Germinal center (tissue), 1 donor: ENCODE measurements around the gene CCDC157.
"Not testable (repeated sequence)": the region's sequence is repeated elsewhere in the genome, so short reads cannot be mapped to it uniquely, and the experiment has no call there.

Experiments
- DNase-seq: peaks from one replicate; pipeline ENCODE4 v3.0.0; 2012; ENCODE audit warnings: mixed read lengths, low spot score

The CCDC157 gene

DNA sequence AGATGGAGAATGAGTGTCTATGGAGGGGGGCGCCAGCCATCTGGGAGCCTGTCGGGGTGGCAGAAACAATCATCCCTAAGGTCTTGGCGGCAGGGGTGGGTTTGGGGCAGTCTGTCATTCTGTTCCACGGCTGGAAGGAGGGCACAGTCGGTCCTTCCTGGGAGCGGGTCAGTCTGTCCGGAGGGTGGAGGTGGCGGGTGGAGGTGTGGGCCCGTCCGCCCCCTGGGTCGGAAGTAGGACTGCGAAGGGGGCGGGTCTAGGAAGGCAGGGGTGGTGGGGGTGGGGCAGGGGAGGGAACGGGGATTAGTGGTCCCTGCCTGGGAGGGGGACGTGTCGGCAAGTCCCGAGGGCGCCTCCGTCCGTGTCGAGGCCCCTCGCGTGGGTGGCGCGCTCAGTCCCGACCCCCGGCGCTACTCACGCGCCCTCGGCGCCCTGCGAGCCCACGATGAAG, 30.5 kb upstream of the CCDC157 start:
- peak; percentile 53 for DNase-seq

DNA sequence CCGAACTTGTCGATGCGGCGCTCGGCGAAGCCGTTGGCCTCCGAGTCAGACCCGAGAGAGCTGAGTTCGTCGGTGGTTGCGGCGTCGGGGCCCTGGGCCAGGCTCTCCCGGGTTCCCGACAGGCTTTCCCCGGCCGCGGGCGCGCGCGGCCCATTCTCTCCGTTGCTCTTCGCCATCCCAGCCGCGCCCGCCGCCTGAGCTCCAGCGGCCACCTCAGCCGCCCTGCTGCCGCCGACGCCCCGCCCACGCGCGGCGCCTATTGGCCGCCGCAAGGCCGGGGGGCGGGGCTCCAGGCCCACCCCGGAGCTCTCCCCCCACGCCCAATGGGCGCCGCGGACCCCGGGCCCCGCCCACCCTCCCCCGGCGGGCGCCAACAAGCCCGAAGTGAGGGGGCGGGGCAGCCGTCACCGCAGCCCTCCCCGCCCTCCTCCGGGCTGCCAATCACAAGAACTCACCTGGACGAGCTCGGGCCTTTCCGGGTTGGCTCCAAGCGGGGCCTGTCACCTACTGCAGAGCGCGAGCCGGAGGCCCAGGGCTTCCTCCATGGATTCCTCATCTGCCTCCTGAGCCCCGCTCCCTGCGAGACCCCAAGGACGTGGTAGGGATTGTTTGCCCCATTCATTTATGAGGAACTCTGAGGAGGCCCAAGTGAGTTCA, 30.0 kb upstream of the CCDC157 start, which contains the start of gene TBC1D10A:
Gene TBC1D10A, minus strand, starts transcription at position 236 of the 657 bp plus-strand sequence. Its CDS starts 60 bp downstream, at position 176.
- DNase-seq: peak; percentile 100

DNA sequence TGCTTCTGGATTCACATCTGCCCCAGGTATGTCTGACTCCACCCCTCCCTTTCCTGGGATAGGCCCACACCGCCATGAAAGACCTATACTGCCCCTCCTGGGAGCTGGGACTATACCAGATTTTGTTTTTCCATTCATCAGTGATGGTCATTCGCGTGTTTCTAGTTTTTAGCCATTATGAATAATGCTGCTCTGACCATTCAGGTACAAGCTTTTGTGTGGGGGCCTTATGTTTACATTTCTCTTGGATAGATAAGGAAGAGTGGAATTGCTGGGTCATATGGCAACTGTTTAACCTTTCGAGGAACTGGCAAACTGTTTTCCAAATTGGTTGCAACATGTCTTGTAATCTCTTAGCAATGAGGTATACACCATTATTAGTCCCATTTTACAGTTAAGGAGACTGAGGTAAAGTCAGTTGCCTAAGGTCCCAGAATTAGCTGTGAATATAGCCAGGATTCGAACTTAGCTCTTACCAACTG, 28.9 kb upstream of the CCDC157 start:
- DNase-seq: no peak

DNA sequence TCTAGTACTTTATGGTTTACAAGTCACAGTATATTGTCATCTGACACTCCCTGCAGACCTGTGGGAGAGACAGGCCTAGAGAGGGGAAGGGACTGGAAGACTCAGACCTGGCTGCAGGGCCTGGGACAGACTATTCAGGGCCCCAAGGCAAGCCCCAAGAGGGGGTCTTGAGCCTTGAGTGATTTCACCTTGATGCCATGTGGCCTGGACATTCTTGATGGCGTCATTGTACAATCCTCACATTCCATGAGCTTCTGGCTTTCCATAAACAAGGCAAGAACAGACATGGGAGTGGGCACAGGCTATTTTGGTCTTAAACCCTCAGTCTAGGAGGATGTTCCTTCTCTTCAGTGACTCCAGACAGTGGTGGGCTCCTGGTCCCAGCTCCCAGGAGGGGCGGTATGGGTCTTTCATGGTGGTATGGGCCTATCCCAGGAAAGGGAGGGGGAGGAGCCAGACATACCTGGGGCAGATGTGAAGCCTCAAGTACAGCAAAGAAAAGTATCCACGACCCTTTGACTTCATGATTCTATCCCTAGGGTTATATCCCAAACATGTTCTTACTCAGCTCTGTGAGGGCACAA, 28.2 kb upstream of the CCDC157 start:
- no peak for DNase-seq

DNA sequence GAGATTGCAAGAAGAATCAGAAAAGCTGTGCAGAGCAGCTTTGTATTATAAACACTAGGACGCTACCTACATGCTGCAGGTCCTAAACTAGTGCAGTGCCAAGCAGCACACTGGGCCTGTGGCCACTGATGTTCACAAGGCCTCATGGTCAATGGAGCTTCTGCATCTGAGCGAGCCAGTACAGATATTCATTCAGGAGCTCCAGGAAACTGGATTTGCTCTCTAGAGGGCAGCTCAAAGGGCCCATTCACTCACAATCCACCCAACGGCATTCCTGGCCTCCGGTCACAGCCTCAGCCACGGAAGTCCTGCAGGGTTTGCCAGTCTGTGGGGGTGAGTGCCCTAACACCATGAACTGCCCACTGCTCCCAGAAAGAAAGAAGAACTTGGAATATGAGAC, 24.3 kb upstream of the CCDC157 start:
- DNase-seq: no peak

DNA sequence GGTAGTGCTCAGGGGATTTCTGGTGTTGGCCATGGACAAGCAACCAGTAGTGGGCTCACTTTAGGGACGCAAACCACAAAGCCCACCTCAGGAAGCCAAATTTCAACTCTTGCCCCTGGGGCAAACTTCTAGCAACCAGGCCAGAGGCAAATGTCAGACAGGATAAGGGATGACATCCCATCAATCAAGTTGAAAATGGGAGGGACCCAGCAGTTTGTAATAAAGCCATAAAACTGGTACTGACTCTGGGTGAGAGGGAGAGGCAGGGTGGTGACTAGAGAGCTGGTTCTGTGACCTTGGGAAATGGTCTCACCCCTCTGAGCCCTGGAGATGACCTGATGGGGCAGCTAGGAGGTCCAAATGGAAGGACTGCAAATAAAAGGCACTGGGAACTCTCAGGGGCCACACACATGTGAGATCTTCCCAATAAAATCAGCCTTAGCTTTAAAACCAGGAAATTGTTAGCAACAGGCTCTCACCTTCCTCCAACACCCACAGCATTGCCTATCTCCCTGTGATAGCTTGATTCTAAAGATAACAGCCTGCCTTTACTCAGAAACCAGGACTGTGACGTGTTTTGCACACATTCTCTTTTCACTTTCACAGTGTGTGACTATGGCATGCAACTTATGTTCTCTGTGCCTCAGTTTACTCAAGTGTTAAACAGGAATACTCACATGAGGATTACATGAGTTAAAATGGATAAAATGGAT, 23.7 kb upstream of the CCDC157 start:
- no peak for DNase-seq

DNA sequence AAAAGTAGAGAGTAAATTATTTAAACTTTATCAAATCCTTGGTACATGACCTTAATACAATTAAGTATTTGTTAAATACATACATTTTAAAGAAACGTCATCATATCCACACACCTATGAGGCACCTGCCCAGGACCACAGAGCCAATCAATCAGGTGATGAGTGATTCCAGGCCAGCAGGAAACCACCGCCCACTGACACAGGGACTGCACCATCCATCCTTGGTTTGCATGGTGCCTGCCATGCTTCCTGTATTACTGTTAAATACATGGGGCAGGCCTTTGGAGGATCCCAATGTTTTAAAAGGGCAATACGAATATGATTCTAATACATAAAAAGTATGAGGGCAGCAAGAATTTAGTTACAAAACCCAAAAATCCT, 23.1 kb upstream of the CCDC157 start:
- DNase-seq: no peak

DNA sequence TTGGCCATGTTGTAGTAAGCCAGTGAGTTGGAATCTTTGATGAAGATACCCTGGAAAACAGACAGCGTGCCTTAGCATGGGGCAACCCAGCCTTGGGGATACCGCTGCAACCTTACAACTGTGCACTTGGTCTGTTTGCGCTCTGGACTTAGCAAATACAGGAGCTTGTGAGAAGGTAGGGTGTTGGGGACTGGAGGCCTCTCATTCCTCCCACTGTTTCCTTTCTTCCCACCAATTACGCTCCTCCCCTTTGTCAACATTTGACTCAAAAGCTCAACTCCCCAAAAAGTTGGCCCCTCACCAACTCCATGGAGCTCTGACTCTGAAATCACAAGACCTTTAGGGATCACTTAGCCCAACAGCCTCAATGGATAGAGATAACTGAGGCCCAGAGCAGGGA, 22.2 kb upstream of the CCDC157 start:
- DNase-seq: no peak

DNA sequence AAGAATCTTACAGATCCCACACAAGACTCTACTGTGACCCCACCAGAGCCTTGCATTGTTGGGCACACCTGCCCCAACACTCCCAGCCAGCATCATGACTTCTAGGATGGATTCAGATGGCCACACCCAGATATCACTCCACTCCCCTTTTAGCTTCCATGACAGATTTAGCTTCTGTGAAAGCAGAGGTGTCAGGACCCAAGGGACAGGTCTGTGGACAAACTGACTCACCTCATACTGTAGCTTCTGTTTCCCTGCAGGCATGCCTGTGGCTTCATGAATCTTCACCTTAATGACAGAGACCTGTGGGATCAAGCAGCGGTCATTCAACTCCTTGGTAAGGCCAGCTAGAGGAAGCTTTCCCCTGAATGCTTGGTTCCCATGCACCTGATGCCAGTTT, 21.6 kb upstream of the CCDC157 start:
- DNase-seq: no peak

DNA sequence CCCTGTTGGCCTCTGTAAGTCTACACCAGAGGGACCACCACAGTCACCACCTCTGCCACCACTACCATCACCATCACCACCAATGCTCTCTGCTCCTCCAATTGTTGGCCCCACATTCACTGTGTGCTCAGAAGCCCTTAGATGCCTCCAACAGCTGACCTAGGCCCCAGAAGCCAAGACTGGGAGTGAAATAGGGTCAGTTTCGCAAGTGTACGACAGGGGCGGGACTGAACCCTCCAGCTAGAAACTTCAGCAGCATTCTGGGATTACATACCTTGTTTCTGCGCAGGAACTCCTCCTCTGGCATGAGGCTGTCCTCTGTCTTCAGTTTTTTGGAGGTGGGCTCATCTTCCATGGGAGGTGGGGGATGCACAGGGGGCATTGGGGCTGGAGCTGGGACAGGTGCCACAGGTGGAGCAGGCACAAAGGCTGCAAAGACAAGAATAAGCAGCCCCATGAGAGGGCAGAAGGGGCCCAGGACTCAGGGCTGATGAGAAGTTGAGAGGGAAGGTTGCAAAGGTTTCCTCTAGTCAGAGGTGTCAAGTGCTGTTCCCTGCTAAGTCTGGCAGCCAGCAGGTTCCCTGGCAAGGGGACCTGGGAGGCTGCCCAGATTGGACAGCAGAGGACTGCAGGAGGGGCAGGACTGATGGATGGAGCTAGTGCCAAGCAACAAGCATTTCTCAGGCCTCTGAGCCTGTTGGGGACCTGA, 19.9 kb upstream of the CCDC157 start:
- DNase-seq: no peak

DNA sequence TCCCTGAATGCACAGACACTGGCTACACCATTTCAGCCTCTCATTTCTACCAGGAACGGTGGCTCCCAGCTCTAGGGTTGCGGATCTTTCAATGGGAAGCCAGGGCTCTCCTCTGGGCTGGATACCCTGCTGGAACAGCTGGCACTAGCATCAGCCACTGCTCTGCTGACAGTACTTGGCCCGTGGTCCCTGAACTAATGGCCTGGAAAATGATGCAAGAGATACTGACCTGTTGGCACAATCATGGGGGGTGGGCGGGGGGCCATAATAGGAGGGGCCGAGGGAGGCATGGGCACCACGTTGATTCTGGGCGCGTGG, 19.4 kb upstream of the CCDC157 start:
- DNase-seq: no peak

DNA sequence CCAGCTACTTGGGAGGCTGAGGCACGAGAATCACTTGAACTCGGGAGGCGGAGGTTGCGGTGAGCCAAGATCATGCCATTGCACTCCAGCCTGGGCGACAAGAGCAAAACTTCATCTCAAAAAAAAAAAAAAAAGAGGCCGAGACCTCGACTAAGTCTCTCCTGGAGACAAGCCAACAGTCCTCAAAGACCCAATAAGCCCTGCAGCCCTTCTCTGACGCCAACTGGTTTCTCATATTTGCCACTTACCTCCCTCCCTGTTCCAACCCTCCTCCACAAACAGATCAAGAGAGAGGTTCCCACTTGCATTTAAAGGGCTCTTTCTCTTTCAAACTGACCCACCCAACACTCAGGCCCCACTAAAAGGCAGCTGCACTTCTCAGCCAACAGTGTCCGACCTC, 18.5 kb upstream of the CCDC157 start:
- DNase-seq: not testable (repeated sequence)

DNA sequence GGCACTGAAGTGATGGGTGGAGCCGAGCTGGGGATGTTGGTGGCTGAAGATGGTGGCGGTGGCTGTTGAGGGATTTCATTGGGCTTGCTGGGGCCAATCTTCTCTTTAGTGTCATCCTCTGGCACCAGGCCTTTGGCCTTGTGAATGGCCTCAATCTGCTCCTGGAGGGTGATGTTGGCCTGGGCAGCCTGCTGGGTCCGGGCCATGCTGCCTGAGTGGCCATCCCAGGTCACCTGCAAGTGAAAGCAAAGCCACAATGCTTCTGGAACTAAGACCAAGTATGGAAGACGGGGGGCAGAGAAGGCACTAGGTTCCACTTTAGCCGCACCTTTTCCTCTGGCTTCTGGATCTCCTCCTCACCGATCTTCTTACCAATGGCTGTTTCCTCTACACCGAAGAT, 18.0 kb upstream of the CCDC157 start:
- no peak for DNase-seq

DNA sequence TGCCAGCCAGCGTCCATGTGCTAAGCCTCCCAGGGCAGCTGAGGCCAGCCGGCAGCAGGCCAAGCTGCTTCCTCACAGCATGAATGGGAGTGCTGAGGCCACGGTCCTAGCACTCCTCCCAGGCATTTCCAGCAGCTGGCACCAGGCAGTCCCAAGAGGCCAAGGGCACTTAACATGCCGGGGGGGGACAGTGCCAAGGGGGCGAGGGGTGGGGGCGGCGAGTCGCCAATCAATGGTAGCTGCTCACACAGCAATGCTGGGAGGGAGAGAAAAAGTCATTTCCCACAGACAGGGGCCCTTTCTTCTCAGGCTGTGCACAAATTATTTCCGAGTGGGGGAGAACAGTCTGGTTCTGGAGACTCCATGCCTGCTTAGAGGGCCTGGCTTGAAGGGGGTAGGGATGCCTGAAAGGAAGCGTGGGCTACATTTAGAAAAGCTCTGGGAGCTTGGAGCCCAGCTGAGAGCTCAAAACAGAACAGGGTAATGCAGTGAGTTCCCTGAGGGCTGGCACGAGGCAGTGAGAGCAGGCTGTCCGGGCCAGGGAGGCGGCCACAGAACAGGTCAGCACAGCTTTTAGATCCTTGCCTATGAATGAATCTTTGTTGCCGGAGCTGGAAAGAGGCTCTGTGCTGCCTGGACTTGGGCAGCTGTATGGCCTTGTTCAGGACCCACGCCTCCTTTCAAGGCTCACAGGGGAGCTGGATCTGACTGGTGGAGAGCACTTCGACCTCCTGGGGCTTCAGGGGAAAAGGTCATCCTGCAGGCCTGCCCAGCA, 15.7 kb upstream of the CCDC157 start:
- DNase-seq: no peak

DNA sequence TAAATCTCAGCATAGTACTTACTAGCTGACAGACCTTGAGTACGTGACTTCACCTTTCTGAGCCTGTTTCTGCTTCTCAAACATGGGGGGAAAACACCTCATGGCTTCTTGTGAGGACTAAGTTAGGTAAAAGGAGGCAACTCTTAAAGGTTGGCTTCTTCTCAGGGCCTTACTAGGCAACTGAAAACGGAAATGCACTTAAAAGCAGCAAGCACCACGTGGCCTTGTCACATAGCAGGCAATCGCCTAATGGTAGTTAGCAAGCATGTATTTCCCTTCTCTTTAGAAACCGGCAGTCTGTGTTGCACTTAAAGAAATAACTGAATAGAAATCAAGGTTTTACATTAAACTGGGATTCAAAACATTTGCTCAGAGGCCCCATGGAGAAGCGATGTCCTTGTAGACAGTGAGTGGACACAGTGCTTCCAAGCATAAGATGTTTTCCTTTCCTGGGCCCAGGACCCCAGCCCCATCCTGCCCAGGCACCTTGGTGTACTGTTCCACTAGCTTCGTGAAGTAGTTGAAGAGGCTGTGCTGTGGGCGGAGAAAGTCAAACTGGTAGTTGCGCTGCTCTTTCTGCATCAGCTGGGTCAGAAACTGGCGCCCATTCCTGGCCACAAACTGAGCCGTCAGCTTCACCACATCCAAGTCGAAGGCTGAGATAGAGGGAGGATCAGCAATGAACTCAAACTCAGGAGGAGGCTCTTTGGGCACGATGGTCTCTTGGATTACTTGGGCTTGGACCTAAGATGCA, 12.2 kb upstream of the CCDC157 start:
- DNase-seq: no peak

DNA sequence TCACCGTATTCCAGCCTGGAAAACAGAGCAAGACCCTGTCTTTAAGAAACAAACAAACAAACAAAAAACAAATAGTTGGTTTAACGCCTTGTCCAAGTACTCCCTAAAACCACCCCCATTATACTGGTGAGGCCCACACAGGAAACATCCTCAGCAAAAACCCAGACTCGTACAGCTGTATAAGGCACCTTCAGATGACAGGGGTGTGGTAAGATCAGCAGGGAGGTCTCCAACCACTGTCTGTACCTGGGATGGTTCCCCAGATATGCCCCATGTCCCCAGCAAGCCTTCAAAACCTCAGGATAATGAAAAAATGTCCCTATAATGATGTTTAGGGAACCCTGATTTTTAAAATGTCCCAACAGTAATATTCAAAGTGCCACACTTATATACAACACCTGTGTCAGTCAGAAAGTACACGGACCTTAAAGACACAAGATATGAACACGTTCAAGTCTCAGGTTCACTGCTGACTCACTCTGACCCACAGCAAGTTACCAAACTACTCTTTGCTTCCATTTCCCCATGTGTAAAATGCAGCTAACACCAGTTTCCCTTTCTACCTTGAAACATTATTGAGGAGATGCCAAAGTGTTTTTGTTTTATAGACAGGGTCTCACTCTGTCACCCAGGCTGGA, 9.4 kb upstream of the CCDC157 start:
- DNase-seq: no peak

DNA sequence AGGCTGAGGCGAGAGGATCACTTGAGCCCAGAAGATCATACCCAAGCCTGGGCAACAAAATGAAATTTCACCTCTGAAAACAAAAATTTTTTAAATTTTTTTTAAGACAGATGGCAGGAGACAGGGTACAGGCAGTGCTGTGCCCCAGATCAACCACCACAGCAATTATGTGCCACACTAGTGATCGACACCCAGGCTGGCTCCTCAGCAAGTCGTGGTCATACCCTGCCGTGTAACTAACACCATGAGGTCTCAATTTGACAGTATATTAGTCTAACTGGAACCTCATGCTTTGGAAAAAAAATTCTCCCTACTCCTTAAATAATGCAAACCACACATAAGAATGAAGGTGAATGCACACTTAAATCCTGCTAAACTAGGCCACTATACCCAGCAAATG, 8.4 kb upstream of the CCDC157 start:
- no peak for DNase-seq

DNA sequence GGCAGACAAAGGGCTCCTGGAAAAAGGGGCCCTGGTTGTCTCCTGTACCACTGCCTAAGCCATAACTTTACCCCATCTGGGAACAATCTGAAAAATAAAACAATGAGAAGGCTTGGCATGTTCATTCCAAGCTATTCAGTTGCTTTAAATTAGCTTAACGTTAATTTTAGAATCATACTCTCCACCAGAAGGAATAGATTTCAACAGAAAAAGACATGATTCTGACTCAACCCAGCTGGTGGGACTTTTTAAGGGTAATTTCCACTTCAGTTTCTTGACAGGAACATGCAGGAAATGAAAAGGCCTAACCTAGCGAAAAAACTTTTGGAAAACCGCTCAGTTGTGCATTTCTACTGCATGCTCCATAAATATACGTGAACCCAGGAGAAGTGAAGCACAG, 8.0 kb upstream of the CCDC157 start:
- no peak for DNase-seq

DNA sequence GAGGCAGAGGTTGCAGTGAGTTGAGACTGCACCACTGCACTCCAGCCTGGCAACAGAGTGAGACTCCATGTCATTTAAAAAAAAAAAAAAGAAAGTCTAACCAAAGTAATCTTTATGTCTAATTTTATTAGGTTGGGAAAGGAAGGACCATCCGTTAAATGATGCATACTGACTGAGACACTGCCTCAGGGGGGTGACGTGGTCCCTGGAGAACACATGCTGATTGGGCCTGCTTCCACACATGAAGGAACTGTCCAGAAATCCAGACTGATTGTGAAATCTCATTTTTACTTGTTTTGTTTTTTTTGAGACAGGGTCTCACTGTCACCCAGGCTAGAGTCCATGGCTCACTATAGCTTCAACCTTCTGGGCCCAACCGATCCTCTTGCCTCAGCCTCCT, 5.6 kb upstream of the CCDC157 start:
- DNase-seq: no peak

DNA sequence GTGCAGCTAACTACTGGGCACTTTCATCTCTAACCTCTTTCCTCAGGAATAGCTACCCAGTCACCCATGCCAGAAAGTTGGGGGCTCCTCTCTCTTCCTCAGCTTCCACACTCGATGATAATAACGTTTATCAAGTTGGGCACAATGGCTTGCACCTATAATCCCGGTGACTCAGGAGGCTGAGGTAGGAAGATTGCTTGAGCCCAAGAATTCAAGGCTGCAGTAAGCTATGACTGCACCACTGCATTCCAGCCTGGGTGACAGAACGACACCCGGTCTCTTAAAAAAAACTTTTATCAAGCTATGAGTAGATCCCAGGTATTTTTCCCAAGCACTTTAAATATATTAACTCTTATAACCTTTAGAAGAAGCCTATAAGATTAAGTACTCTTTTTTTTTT, 2.2 kb upstream of the CCDC157 start:
- no peak for DNase-seq

DNA sequence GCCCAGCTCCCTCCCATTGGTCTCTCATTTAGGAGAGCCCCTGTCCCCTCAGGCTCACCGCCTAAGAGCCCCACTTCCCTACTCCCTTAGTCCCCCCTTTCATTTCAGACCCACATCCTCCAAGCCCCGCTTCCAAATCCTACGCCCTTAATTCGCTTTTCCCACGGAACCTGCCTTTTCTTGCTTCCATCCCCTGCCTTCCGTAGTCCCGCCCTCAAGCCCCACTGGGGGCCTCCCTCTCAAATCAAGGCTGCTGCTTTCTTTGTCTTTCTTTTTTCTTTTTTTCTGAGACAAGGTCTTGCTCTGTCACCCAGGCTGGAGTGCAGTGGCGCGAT, 396 bp downstream of the CCDC157 start:
- peak; percentile 67 for DNase-seq
